NOMO-1 (cell line): ENCODE measurements around the gene TMPRSS3.

Experiments
- DNase-seq, 2 experiments: peaks; one replicate each; lab custom pipeline; 2025; ENCODE audit not compliant: unreplicated experiment in 2 of 2; lab: John Stamatoyannopoulos, UW

The TMPRSS3 gene

GRCh38 chr21:42374864-42375499, 20.9 kb downstream of the TMPRSS3 start:
- DNase-seq: no peak

DNA sequence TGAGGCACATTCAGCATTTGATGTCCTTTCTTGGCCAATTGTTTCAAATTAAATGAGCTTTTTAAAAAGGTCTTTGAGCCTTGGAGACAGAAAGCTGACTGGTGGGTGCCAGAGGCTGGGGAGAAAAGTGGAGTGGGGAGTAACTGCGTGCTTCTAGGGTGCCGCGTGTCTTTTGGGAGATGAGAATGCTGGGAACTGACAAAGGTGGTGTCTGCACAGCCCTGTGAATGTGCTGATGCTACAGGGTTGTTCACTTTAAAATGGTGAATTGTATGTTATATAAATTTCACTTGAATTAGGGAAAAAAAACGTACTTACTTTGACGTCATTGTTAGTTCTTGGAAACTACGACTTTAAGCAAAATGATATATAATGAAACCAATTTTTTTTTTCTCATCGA, 21.4 kb downstream of the TMPRSS3 start:
- DNase-seq: no peak

DNA sequence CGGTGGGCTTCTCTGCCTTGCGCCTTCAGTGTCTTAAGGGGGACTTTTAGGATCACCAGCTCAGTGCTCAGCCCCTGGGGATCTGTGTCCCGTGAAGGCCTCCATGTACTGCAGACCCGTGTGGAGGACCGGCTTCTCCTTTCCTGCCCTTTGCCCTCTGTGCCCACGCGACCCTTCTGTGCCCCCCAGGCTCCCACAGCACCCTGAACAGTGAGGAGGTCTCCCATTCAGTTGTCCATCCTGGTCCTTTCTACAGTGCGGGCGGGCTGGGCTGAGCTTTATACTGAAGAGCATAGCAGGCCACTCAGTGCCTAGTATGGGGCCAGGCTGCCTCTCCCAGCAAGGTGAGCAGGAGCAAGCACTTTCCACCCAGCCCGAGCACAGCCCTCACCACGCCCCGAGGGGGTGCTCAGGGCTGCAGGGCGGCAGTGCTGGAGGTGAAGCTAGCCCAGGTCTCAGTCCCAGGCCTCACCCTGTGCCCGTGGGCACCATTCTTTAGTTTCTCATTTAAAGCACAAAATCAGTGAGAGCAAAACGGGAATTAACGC, 21.9 kb downstream of the TMPRSS3 start:
- DNase-seq: no peak

- no peak for DNase-seq
These were observed 22.5 kb downstream of the TMPRSS3 start for GRCh38 chr21:42373196-42373907.

GRCh38 chr21:42370894-42371654, 24.8 kb downstream of the TMPRSS3 start:
- DNase-seq: no peak

DNA sequence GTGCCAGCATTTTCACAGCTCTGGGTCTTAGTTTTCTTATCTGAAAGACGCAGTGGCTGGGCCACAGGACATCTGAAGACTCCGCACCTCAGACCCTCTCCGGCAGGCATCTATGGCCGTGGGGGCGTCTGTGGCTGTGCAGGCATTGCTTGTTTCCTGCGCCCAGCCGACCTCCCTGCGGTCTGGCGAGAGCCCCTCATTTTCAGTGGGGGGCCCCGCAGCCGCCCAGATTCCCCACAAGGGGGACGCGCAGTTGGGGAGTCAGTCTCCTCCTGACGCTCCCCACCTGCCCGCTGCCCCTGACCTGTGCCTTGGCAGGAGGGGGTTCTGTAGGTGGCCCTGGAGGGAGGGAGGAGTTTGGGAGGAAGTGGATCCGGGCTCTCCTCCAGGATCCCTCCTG, 26.0 kb downstream of the TMPRSS3 start:
- DNase-seq: no peak

GRCh38 chr21:42367367-42368165, 28.3 kb downstream of the TMPRSS3 start:
- no peak for DNase-seq

GRCh38 chr21:42366292-42367010, 29.4 kb downstream of the TMPRSS3 start, which contains the start of gene TFF1:
Gene TFF1 (minus strand): TSS chr21:42366535. CDS start chr21:42366495, 40 bp downstream.
- no peak for DNase-seq

DNA sequence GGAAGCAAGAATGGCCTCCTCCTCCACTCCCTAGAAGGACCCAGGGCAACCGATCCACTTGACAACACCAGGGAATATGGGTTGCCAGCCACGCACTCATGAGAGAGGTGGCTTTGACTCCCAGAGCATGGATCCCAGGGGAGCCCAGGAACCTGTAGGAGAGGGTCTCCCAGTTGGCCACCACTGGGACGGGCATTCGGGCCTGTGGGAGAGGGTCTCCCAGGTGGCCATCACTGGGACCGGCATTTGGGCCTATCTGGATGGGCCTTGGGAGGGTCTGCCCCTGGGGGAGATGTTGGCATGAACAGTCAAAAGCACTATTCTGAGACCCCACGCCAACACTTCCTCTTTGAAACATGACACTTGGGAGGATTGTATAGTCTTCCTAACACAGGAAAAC, 30.1 kb downstream of the TMPRSS3 start:
- no peak for DNase-seq

GRCh38 chr21:42364304-42364865, 31.5 kb downstream of the TMPRSS3 start:
- DNase-seq: peak; percentile 0 to 13

GRCh38 chr21:42363312-42363711, 32.5 kb downstream of the TMPRSS3 start:
- no peak for DNase-seq

DNA sequence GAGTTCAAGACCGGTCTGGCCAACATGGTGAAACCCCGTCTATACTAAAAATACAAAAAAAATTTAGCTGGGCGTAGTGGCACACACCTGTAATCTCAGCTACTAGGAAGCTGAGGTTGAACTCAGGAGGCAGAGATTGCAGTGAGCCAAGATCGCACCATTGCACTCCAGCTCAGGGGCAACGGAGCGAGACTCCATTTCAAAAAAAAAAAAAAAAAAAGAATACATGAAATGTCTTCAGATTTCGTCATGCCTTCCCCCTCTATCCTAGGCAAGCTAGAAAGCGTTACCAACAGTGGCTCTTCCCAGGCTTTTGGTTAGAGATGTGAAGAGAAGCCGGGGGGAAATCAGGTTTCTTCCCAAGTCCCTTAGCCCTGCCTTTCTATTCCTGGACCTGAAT, 33.2 kb downstream of the TMPRSS3 start:
- no peak for DNase-seq

- DNase-seq: no peak
These were observed 33.7 kb downstream of the TMPRSS3 start for GRCh38 chr21:42362198-42362597.

GRCh38 chr21:42361286-42361685, 34.6 kb downstream of the TMPRSS3 start:
- no peak for DNase-seq

DNA sequence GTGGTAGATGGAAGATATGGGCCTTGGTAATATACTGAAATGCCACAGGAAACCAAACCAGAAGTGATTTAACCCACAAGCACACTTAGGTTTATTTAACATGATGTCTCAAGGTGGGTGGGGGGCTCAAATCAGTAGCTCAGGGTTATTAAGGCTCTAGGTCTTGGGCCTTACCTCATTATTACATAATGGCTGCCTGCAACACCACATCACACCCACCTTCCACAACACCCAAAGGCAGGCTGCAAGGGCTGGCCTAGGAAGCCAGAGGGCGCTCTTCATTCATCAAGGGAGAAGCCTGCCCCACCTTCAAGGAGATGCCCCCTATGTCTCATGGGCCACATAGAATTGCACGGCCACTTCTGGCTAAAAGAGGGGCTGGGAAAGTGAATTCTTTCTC, 35.5 kb downstream of the TMPRSS3 start:
- DNase-seq: no peak

- no peak for DNase-seq
These were observed 36.9 kb downstream of the TMPRSS3 start for GRCh38 chr21:42358937-42359336.

- DNase-seq: no peak
These were observed 37.6 kb downstream of the TMPRSS3 start for GRCh38 chr21:42358261-42358660.

GRCh38 chr21:42357307-42357706, 38.5 kb downstream of the TMPRSS3 start:
- DNase-seq: no peak

- DNase-seq: no peak
These were observed 39.2 kb downstream of the TMPRSS3 start for GRCh38 chr21:42356650-42357049.

- no peak for DNase-seq
These were observed 39.8 kb downstream of the TMPRSS3 start for GRCh38 chr21:42356046-42356445.
